ENCODE data around the gene TLE6.
"Not testable (repeated sequence)": the region's sequence is repeated elsewhere in the genome, so short reads cannot be mapped to it uniquely, and the experiment has no call there.

Gene TLE6

GRCh38 chr19:3029065-3029923 lies 51.9 kb downstream of the TLE6 start, which contains the start of gene TLE2:
TSS of gene TLE2 (minus strand) at chr19:3029280. CDS start at chr19:3028904, 376 bp downstream.
- DNase-seq = no peak

- no peak for DNase-seq
These were observed 54.2 kb downstream of the TLE6 start for GRCh38 chr19:3031607-3031867.

- no peak for DNase-seq
These were observed 56.4 kb downstream of the TLE6 start for GRCh38 chr19:3033595-3034405.

- DNase-seq = no peak
These were observed 57.0 kb downstream of the TLE6 start for GRCh38 chr19:3034406-3034655.

GRCh38 chr19:3034656-3035541 lies 57.5 kb downstream of the TLE6 start:
- peak; percentile 22 for DNase-seq

GRCh38 chr19:3035542-3036118 lies 58.3 kb downstream of the TLE6 start:
- DNase-seq = peak; percentile 88

- DNase-seq = peak; percentile 67
These were observed 59.0 kb downstream of the TLE6 start for GRCh38 chr19:3036119-3036976.

GRCh38 chr19:3036977-3037544 lies 59.7 kb downstream of the TLE6 start:
- not testable (repeated sequence) for DNase-seq

- no peak for DNase-seq
These were observed 60.9 kb downstream of the TLE6 start for GRCh38 chr19:3038214-3038613.

GRCh38 chr19:3039125-3039524 lies 61.8 kb downstream of the TLE6 start:
- no peak for DNase-seq

GRCh38 chr19:3039641-3040077 lies 62.3 kb downstream of the TLE6 start:
- no peak for DNase-seq

- no peak for DNase-seq
These were observed 64.0 kb downstream of the TLE6 start for GRCh38 chr19:3041327-3041726.

GRCh38 chr19:3041761-3042620 lies 64.6 kb downstream of the TLE6 start:
- DNase-seq = no peak

GRCh38 chr19:3042621-3043267 lies 65.4 kb downstream of the TLE6 start:
- no peak for DNase-seq

Measured in activated effector memory CD4-positive, alpha-beta T cell treated with Interleukin-2 at 50 U/mL for 16 hours (primary cell).